ENCODE results near the gene PTGR1. TPM values are rescaled to one million over a fixed set of nuclear protein-coding genes. Genes with fewer than 3 reads are reported as not detected.
"Not testable (repeated sequence)": the region's sequence is repeated elsewhere in the genome, so short reads cannot be mapped to it uniquely, and the experiment has no call there.

The PTGR1 gene
- total RNA-seq, 1 donor = 1.9 TPM

GRCh38 chr9:111615928-111616327 lies 16.5 kb upstream of the PTGR1 start:
- no peak for DNase-seq (ENCODE audit: low read depth in 2 of 3, low spot score in 2 of 3)

- no peak for DNase-seq (ENCODE audit: low read depth in 2 of 3, low spot score in 2 of 3)
These were observed 14.1 kb upstream of the PTGR1 start for GRCh38 chr9:111613436-111614040.

- DNase-seq (ENCODE audit: low read depth in 2 of 3, low spot score in 2 of 3) = no peak
These were observed 11.4 kb upstream of the PTGR1 start for GRCh38 chr9:111610845-111611244.

GRCh38 chr9:111610149-111610548 lies 10.7 kb upstream of the PTGR1 start:
- no peak for DNase-seq (ENCODE audit: low read depth in 2 of 3, low spot score in 2 of 3)

GRCh38 chr9:111605041-111605559 lies 5.7 kb upstream of the PTGR1 start:
- DNase-seq (ENCODE audit: low read depth in 2 of 3, low spot score in 2 of 3) = no peak

GRCh38 chr9:111604054-111604615 lies 4.7 kb upstream of the PTGR1 start:
- no peak for DNase-seq (ENCODE audit: low read depth in 2 of 3, low spot score in 2 of 3)

- no peak for DNase-seq (ENCODE audit: low read depth in 2 of 3, low spot score in 2 of 3)
These were observed 3.6 kb upstream of the PTGR1 start for GRCh38 chr9:111603041-111603440.

- DNase-seq (ENCODE audit: low read depth in 2 of 3, low spot score in 2 of 3) = peak in 1 of 3 donors; percentile 6
These were observed 2.0 kb upstream of the PTGR1 start for GRCh38 chr9:111601237-111602018.

GRCh38 chr9:111599955-111600343 lies 502 bp upstream of the PTGR1 start:
- DNase-seq (ENCODE audit: low read depth in 2 of 3, low spot score in 2 of 3) = no peak

- DNase-seq (ENCODE audit: low read depth in 2 of 3, low spot score in 2 of 3) = peak in 1 of 3 donors; percentile 18
These were observed 735 bp downstream of the PTGR1 start for GRCh38 chr9:111598733-111599091.

GRCh38 chr9:111597852-111598732 lies 1.4 kb downstream of the PTGR1 start:
- DNase-seq (ENCODE audit: low read depth in 2 of 3, low spot score in 2 of 3) = peak; percentile 29 to 80 (median 72)

- no peak for DNase-seq (ENCODE audit: low read depth in 2 of 3, low spot score in 2 of 3)
These were observed 10.6 kb downstream of the PTGR1 start for GRCh38 chr9:111588846-111589245.

GRCh38 chr9:111586378-111586777 lies 13.1 kb downstream of the PTGR1 start:
- no peak for DNase-seq (ENCODE audit: low read depth in 2 of 3, low spot score in 2 of 3)

- DNase-seq (ENCODE audit: low read depth in 2 of 3, low spot score in 2 of 3) = no peak
These were observed 16.6 kb downstream of the PTGR1 start for GRCh38 chr9:111582888-111583287.

- DNase-seq (ENCODE audit: low read depth in 2 of 3, low spot score in 2 of 3) = no peak
These were observed 26.4 kb downstream of the PTGR1 start for GRCh38 chr9:111572950-111573604.

- DNase-seq (ENCODE audit: low read depth in 2 of 3, low spot score in 2 of 3) = peak in 1 of 3 donors; percentile 14
These were observed 31.3 kb downstream of the PTGR1 start for GRCh38 chr9:111568127-111568526.

GRCh38 chr9:111566234-111566633 lies 33.2 kb downstream of the PTGR1 start:
- no peak for DNase-seq (ENCODE audit: low read depth in 2 of 3, low spot score in 2 of 3)

- no peak for DNase-seq (ENCODE audit: low read depth in 2 of 3, low spot score in 2 of 3)
These were observed 38.2 kb downstream of the PTGR1 start for GRCh38 chr9:111561165-111561719.

- DNase-seq (ENCODE audit: low read depth in 2 of 3, low spot score in 2 of 3) = no peak
These were observed 40.3 kb downstream of the PTGR1 start for GRCh38 chr9:111559000-111559610.

- not testable (repeated sequence) for DNase-seq (ENCODE audit: low read depth in 2 of 3, low spot score in 2 of 3)
These were observed 44.0 kb downstream of the PTGR1 start for GRCh38 chr9:111555425-111555824.

Measured in hematopoietic multipotent progenitor cell (in vitro differentiated cells).